Activated naive CD8-positive, alpha-beta T cell treated with anti-CD3 and anti-CD28 coated beads, Interleukin-2, amount 10 ng/mL, durations not matched to agents 7 days and 5 days (primary cell): ENCODE data around the gene FLAD1. TPM values are rescaled to one million over a fixed set of nuclear protein-coding genes. Genes with fewer than 3 reads are reported as not detected.

Experiments used
- ATAC-seq: fragments of 150-1000 bp; cut with Tn5 transposase; one replicate; pipeline ENCODE4 v1.10.0; 2021; ENCODE audit warnings: low read depth, moderate library complexity
- POLR2A ChIA-PET: fragments of 350-600 bp; sonication (Branson Sonifier 250); formaldehyde crosslinking; loops from one replicate; lab custom pipeline; 2021; ENCODE audit warnings: antibody characterized with exemption; lab: Charles Lee
- DNase-seq: peaks from one replicate; pipeline ENCODE4 v3.0.0; 2021
- H3K27ac Mint-ChIP-seq: one replicate; pipeline ENCODE4 v1.8.0; 2022; ENCODE audit warnings: mild to moderate bottlenecking, mixed read lengths
- H3K27me3 Mint-ChIP-seq: one replicate; pipeline ENCODE4 v1.8.0; 2022; ENCODE audit warnings: mild to moderate bottlenecking, moderate library complexity, mixed read lengths
- H3K36me3 Mint-ChIP-seq: one replicate; pipeline ENCODE4 v1.8.0; 2021; ENCODE audit warnings: mild to moderate bottlenecking, mixed read lengths
- H3K4me1 Mint-ChIP-seq: one replicate; pipeline ENCODE4 v1.8.0; 2021; ENCODE audit warnings: mixed read lengths
- H3K4me3 Mint-ChIP-seq: one replicate; pipeline ENCODE4 v1.8.0; 2022; ENCODE audit warnings: mild to moderate bottlenecking, moderate library complexity, mixed read lengths
- H3K9me3 Mint-ChIP-seq: one replicate; pipeline ENCODE4 v1.8.0; 2021; ENCODE audit warnings: mixed read lengths
- total RNA-seq, 2 experiments: library from RNA; stranded (reverse); gene quantifications; one replicate each; pipeline ENCODE4 v1.2.3, GENCODE V29; 2021

The FLAD1 gene
- total RNA-seq, 2 experiments from 2014 or later = 46.2 to 48.9 TPM

- Mint-ChIP-seq H3K27me3 (peaks cover 2% of the 10 kb centered on the region), H3K4me3 (no peak overlapping the region), H3K9me3 (no peaks in the 10 kb centered on the region), H3K36me3 (peaks cover 16% of the 10 kb centered on the region), H3K4me1 (peaks cover 54% of the 10 kb centered on the region), H3K27ac (no peak overlapping the region)
- ATAC-seq = no peak
- POLR2A ChIA-PET = interaction anchor here (0.7 to 3.5 kb wide), 5 partner anchors 9 to 40 kb away, joined by 3 to 18 read pairs (median 6); partner anchors contain the start of genes CKS1B and FLAD1
- DNase-seq = no peak
Observed at GRCh38 chr1:155014709-155015508, 31.8 kb downstream of the FLAD1 start.

GRCh38 chr1:155015527-155016230 is 32.5 kb downstream of the FLAD1 start:
- H3K27ac Mint-ChIP-seq = peak overlapping the region; percentile 60
- peaks cover 48% of the 10 kb centered on the region for H3K4me1 Mint-ChIP-seq
- peaks cover 18% of the 10 kb centered on the region for H3K36me3 Mint-ChIP-seq
- H3K4me3 Mint-ChIP-seq = peak overlapping the region; percentile 35
- H3K9me3 Mint-ChIP-seq = no peaks in the 10 kb centered on the region
- H3K27me3 Mint-ChIP-seq = peaks cover 5% of the 10 kb centered on the region
- POLR2A ChIA-PET = interaction anchor here (1.0 to 3.5 kb wide), 7 partner anchors 9 to 55 kb away, joined by 3 to 18 read pairs (median 6); partner anchors contain the start of genes CKS1B, FLAD1 and PYGO2
- ATAC-seq (no peak), DNase-seq (no peak)

- no peak for DNase-seq
- H3K9me3 Mint-ChIP-seq = no peaks in the 10 kb centered on the region
- peaks cover 18% of the 10 kb centered on the region for H3K36me3 Mint-ChIP-seq
- peaks cover 5% of the 10 kb centered on the region for H3K27me3 Mint-ChIP-seq
- peak overlapping the region; percentile 45 for H3K27ac Mint-ChIP-seq
- no peak for ATAC-seq
- POLR2A ChIA-PET = interaction anchor here (1.0 to 3.5 kb wide), 11 partner anchors 10 to 80 kb away, joined by 3 to 18 read pairs (median 6); partner anchors contain the start of genes CKS1B, FLAD1, PBXIP1 and PMVK
- peaks cover 43% of the 10 kb centered on the region for H3K4me1 Mint-ChIP-seq
- peak overlapping the region; percentile 35 for H3K4me3 Mint-ChIP-seq
Observed at GRCh38 chr1:155016231-155016831, 33.2 kb downstream of the FLAD1 start.

- no peaks in the 10 kb centered on the region for H3K9me3 Mint-ChIP-seq
- H3K27me3 Mint-ChIP-seq = peaks cover 5% of the 10 kb centered on the region
- H3K36me3 Mint-ChIP-seq = peaks cover 18% of the 10 kb centered on the region
- H3K27ac Mint-ChIP-seq = peak overlapping the region; percentile 70
- peaks cover 42% of the 10 kb centered on the region for H3K4me1 Mint-ChIP-seq
- H3K4me3 Mint-ChIP-seq = peak overlapping the region; percentile 74
- DNase-seq = peak; percentile 92
- POLR2A ChIA-PET = interaction anchor here (0.6 to 3.5 kb wide), 9 partner anchors 11 to 81 kb away, joined by 3 to 18 read pairs (median 9); partner anchors contain the start of genes CKS1B, FLAD1, PBXIP1 and PMVK
- ATAC-seq = peak; percentile 98
Observed at GRCh38 chr1:155017041-155017945, 34.1 kb downstream of the FLAD1 start.

- Mint-ChIP-seq H3K27me3 (peaks cover 5% of the 10 kb centered on the region), H3K4me1 (peaks cover 36% of the 10 kb centered on the region), H3K27ac (peak overlapping the region; percentile 70), H3K36me3 (peaks cover 16% of the 10 kb centered on the region), H3K9me3 (no peaks in the 10 kb centered on the region), H3K4me3 (peak overlapping the region; percentile 74)
- POLR2A ChIA-PET = interaction anchor here (0.6 to 3.5 kb wide), 8 partner anchors 11 to 82 kb away, joined by 3 to 18 read pairs (median 10); partner anchors contain the start of genes CKS1B, FLAD1, PBXIP1 and PMVK
- DNase-seq = no peak
- ATAC-seq = peak; percentile 30
Observed at GRCh38 chr1:155017946-155018316, 34.8 kb downstream of the FLAD1 start.

- H3K27ac Mint-ChIP-seq = no peak overlapping the region
- H3K4me1 Mint-ChIP-seq = peaks cover 29% of the 10 kb centered on the region
- POLR2A ChIA-PET = interaction anchor here (1.2 kb wide), 1 partner anchor 63 kb away, joined by 4 read pairs; the partner anchor contains the start of gene PBXIP1
Observed at GRCh38 chr1:155018617-155019348, 35.6 kb downstream of the FLAD1 start.

GRCh38 chr1:155019377-155020245 is 36.5 kb downstream of the FLAD1 start:
- H3K27me3 Mint-ChIP-seq = peaks cover 7% of the 10 kb centered on the region
- H3K36me3 Mint-ChIP-seq = peaks cover 13% of the 10 kb centered on the region
- POLR2A ChIA-PET = interaction anchor here (0.8 to 1.2 kb wide), 4 partner anchors 9 to 68 kb away, joined by 3 to 9 read pairs (median 4); partner anchors contain the start of genes CKS1B and PBXIP1

More at GRCh38 chr1:155018617-155019348, 35.6 kb downstream of the FLAD1 start:
- peaks cover 5% of the 10 kb centered on the region for H3K27me3 Mint-ChIP-seq
- no peaks in the 10 kb centered on the region for H3K9me3 Mint-ChIP-seq
- ATAC-seq (no peak), DNase-seq (no peak)
- H3K4me3 Mint-ChIP-seq = no peak overlapping the region
- peaks cover 14% of the 10 kb centered on the region for H3K36me3 Mint-ChIP-seq

GRCh38 chr1:155022136-155022926 is 39.2 kb downstream of the FLAD1 start:
- Mint-ChIP-seq H3K9me3 (no peaks in the 10 kb centered on the region), H3K4me3 (no peak overlapping the region), H3K27me3 (peaks cover 12% of the 10 kb centered on the region), H3K36me3 (peaks cover 4% of the 10 kb centered on the region), H3K27ac (no peak overlapping the region), H3K4me1 (peaks cover 9% of the 10 kb centered on the region)
- POLR2A ChIA-PET = no interaction called here
- DNase-seq (no peak), ATAC-seq (no peak)

More at GRCh38 chr1:155019377-155020245, 36.5 kb downstream of the FLAD1 start:
- Mint-ChIP-seq H3K4me3 (no peak overlapping the region), H3K9me3 (no peaks in the 10 kb centered on the region), H3K4me1 (peaks cover 25% of the 10 kb centered on the region), H3K27ac (no peak overlapping the region)
- no peak for DNase-seq
- no peak for ATAC-seq

- Mint-ChIP-seq H3K4me1 (peaks cover 6% of the 10 kb centered on the region), H3K27me3 (peaks cover 12% of the 10 kb centered on the region)
- POLR2A ChIA-PET = no interaction called here
Observed at GRCh38 chr1:155022927-155023236, 39.7 kb downstream of the FLAD1 start.

GRCh38 chr1:155023627-155024026 is 40.5 kb downstream of the FLAD1 start:
- Mint-ChIP-seq H3K27ac (no peak overlapping the region), H3K27me3 (peaks cover 12% of the 10 kb centered on the region), H3K36me3 (peaks cover 4% of the 10 kb centered on the region), H3K9me3 (no peaks in the 10 kb centered on the region), H3K4me3 (no peak overlapping the region), H3K4me1 (peaks cover 4% of the 10 kb centered on the region)
- POLR2A ChIA-PET = no interaction called here
- no peak for DNase-seq
- no peak for ATAC-seq

More at GRCh38 chr1:155022927-155023236, 39.7 kb downstream of the FLAD1 start:
- peaks cover 4% of the 10 kb centered on the region for H3K36me3 Mint-ChIP-seq
- H3K4me3 Mint-ChIP-seq = no peak overlapping the region
- H3K9me3 Mint-ChIP-seq = no peaks in the 10 kb centered on the region
- no peak overlapping the region for H3K27ac Mint-ChIP-seq
- ATAC-seq = no peak
- DNase-seq = no peak
